OCI-LY3 (cell line): Measurements from ENCODE around the gene ZNF384.

Experiments used
- EZH2phosphoT487 ChIP-seq: fragments of 200-600 bp; shearing (Covaris generic); IDR thresholded peaks from 2 replicates; pipeline ENCODE4 v1.6.1; 2018; ENCODE audit warnings: antibody characterized with exemption, mixed run types, low read depth
- TF ChIP-seq, protein P1 (sequence below): fragments of 200-600, 300-600 bp; sonication (generic); IDR thresholded peaks from 2 replicates; pipeline ENCODE4 v1.5.1; 2014; ENCODE audit warnings: antibody characterized with exemption, low read length, low read depth

DNA sequence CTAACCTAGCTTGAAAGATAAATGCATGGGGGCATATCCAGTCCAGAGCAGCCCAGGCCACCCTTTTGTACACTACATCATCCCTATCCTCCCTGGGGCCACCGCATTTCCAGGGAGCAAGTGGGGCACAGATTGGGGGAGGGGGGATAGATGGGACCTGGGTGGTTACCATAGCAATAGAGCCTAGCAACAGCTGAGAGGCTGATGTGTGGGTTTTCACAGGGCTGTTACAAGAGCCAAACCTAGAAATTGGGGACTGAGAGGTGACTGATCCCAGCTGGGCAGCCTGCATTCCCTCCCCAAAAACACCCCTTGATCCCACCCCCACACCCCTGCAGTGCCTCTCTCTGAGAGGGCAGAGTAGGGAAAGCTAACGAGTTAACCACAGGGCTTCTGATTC lies 3.7 kb upstream of the ZNF384 start:
- TF ChIP-seq, protein P1, sequence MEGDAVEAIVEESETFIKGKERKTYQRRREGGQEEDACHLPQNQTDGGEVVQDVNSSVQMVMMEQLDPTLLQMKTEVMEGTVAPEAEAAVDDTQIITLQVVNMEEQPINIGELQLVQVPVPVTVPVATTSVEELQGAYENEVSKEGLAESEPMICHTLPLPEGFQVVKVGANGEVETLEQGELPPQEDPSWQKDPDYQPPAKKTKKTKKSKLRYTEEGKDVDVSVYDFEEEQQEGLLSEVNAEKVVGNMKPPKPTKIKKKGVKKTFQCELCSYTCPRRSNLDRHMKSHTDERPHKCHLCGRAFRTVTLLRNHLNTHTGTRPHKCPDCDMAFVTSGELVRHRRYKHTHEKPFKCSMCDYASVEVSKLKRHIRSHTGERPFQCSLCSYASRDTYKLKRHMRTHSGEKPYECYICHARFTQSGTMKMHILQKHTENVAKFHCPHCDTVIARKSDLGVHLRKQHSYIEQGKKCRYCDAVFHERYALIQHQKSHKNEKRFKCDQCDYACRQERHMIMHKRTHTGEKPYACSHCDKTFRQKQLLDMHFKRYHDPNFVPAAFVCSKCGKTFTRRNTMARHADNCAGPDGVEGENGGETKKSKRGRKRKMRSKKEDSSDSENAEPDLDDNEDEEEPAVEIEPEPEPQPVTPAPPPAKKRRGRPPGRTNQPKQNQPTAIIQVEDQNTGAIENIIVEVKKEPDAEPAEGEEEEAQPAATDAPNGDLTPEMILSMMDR, result no peak
- no peak for TF ChIP-seq EZH2phosphoT487
